Ishikawa (cell line): Measurements from ENCODE around the gene CDC42EP1.

Experiments
- EGR1 ChIP-seq: IDR thresholded peaks from 2 replicates; pipeline ENCODE4 v1.6.1; 2012
- EP300 ChIP-seq: IDR thresholded peaks from 2 replicates; pipeline ENCODE4 v1.6.1; 2012; ENCODE audit warnings: borderline replicate concordance
- FOXM1 ChIP-seq: IDR thresholded peaks from 2 replicates; pipeline ENCODE4 v1.6.1; 2012; ENCODE audit warnings: low read depth, borderline replicate concordance
- NFIC ChIP-seq: IDR thresholded peaks from 2 replicates; pipeline ENCODE4 v1.6.1; 2012
- TAF1 ChIP-seq: IDR thresholded peaks from 2 replicates; pipeline ENCODE4 v1.6.1; 2012; ENCODE audit warnings: low read depth, mild to moderate bottlenecking
- YY1 ChIP-seq: IDR thresholded peaks from 2 replicates; pipeline ENCODE4 v1.6.1; 2012; ENCODE audit warnings: low read depth
- ZBTB7A ChIP-seq: IDR thresholded peaks from 2 replicates; pipeline ENCODE4 v1.6.1; 2012; ENCODE audit warnings: low read depth
- TF ChIP-seq, protein P1 (sequence below): IDR thresholded peaks from 2 replicates; pipeline ENCODE4 v1.6.1; 2012

DNA sequence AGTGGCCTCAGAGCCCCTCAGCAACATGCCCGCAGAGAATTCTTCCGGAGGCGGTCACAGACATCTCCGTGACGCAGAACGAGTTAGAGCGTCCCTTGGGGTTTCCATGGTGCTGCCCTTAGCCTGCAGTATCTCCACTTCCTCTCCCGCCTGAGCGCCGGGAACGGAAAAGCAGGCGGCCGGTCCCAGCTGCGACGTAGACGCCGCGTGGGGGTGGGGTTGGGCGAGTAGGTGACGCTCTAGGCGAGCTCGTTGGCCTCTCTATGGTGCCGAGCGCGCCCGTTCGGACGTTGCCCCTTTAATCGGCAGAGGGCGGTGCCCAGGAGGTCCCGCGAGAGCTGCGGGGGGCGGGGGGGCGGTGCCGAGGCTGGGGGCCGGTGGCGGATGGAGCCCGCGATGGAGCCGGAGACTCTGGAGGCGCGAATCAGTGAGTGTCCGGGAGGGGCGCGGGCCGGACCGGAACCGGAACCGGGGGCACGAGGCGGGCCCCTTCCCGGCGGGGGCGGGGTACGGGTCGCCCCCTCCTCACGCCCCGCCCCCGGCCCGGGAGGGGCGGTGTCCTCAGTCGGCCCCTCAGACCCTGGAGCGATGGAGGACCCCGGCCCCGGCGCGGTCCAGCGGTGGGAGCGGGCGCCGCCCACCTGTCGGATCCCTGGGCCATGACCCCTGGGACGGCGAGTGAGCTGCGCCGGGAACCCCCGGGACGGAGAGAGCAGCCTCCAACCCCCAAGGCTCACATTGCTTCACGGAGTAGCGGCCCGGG lies 48.4 kb downstream of the CDC42EP1 start, which contains the start of gene GGA1:
- TF ChIP-seq EGR1, result peak; percentile 50
- TF ChIP-seq, protein P1, sequence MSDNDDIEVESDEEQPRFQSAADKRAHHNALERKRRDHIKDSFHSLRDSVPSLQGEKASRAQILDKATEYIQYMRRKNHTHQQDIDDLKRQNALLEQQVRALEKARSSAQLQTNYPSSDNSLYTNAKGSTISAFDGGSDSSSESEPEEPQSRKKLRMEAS, result peak; percentile 85
- TF ChIP-seq FOXM1, result peak; percentile 57; the same call in 1 of the 2 replicates
- peak; percentile 98 for TF ChIP-seq ZBTB7A
- TF ChIP-seq EP300, result no peak
- TF ChIP-seq YY1, result peak; percentile 81
- TF ChIP-seq NFIC, result no peak
- TF ChIP-seq TAF1, result peak; percentile 56
